Measurements from ENCODE around the gene TMEM130.

TMEM130 gene

GRCh38 chr7:98841179-98841997 is 28.4 kb downstream of the TMEM130 start:
- peak; percentile 33 to 40 for DNase-seq (ENCODE audit: low read depth in 2 of 2)

GRCh38 chr7:98840722-98841121 is 29.1 kb downstream of the TMEM130 start:
- no peak for DNase-seq (ENCODE audit: low read depth in 2 of 2)

GRCh38 chr7:98840096-98840495 is 29.7 kb downstream of the TMEM130 start:
- DNase-seq (ENCODE audit: low read depth in 2 of 2) = no peak

- DNase-seq (ENCODE audit: low read depth in 2 of 2) = no peak
Measured at GRCh38 chr7:98837630-98837972, 32.2 kb downstream of the TMEM130 start.

- DNase-seq (ENCODE audit: low read depth in 2 of 2) = no peak
Measured at GRCh38 chr7:98836811-98837629, 32.8 kb downstream of the TMEM130 start.

GRCh38 chr7:98834949-98835348 is 34.9 kb downstream of the TMEM130 start:
- no peak for DNase-seq (ENCODE audit: low read depth in 2 of 2)

GRCh38 chr7:98833022-98833421 is 36.8 kb downstream of the TMEM130 start:
- DNase-seq (ENCODE audit: low read depth in 2 of 2) = no peak

GRCh38 chr7:98831641-98832221 is 38.1 kb downstream of the TMEM130 start:
- peak; percentile 10 to 20 for DNase-seq (ENCODE audit: low read depth in 2 of 2)

- no peak for DNase-seq (ENCODE audit: low read depth in 2 of 2)
Measured at GRCh38 chr7:98830972-98831548, 38.8 kb downstream of the TMEM130 start.

- no peak for DNase-seq (ENCODE audit: low read depth in 2 of 2)
Measured at GRCh38 chr7:98828368-98828767, 41.4 kb downstream of the TMEM130 start.

GRCh38 chr7:98827258-98827657 is 42.6 kb downstream of the TMEM130 start:
- DNase-seq (ENCODE audit: low read depth in 2 of 2) = no peak

- no peak for DNase-seq (ENCODE audit: low read depth in 2 of 2)
Measured at GRCh38 chr7:98826811-98827231, 43.0 kb downstream of the TMEM130 start.

GRCh38 chr7:98826387-98826786 is 43.4 kb downstream of the TMEM130 start:
- DNase-seq (ENCODE audit: low read depth in 2 of 2) = no peak

- DNase-seq (ENCODE audit: low read depth in 2 of 2) = no peak
Measured at GRCh38 chr7:98823226-98823625, 46.6 kb downstream of the TMEM130 start.

GRCh38 chr7:98821348-98821747 is 48.5 kb downstream of the TMEM130 start:
- no peak for DNase-seq (ENCODE audit: low read depth in 2 of 2)

- no peak for DNase-seq (ENCODE audit: low read depth in 2 of 2)
Measured at GRCh38 chr7:98816967-98817710, 52.7 kb downstream of the TMEM130 start.

- no peak for DNase-seq (ENCODE audit: low read depth in 2 of 2)
Measured at GRCh38 chr7:98816241-98816640, 53.6 kb downstream of the TMEM130 start.

GRCh38 chr7:98815313-98815712 is 54.5 kb downstream of the TMEM130 start:
- no peak for DNase-seq (ENCODE audit: low read depth in 2 of 2)

- no peak for DNase-seq (ENCODE audit: low read depth in 2 of 2)
Measured at GRCh38 chr7:98811299-98811698, 58.5 kb downstream of the TMEM130 start.

- DNase-seq (ENCODE audit: low read depth in 2 of 2) = no peak
Measured at GRCh38 chr7:98810153-98810802, 59.5 kb downstream of the TMEM130 start.

Data from stimulated activated CD8-positive, alpha-beta memory T cell treated with anti-CD3 and anti-CD28 coated beads, Interleukin-15, amount 100 ng/mL, for 48 hours (primary cell).